GM18505 (cell line): ENCODE data around the gene EDN1.
"Not testable (repeated sequence)": the region's sequence is repeated elsewhere in the genome, so short reads cannot be mapped to it uniquely, and the experiment has no call there.

Experiments used
- ATAC-seq: cut with Tn5 transposase; IDR thresholded peaks from one replicate; pipeline ENCODE4 v1.9.1; 2021; ENCODE audit not compliant: unreplicated experiment
- POLR2A ChIP-seq: IDR thresholded peaks from 4 replicates; pipeline ENCODE4 v1.6.1; 2011; ENCODE audit warnings: borderline replicate concordance; ENCODE audit not compliant: insufficient read depth, insufficient read length; ENCODE audit errors: extremely low read depth

The EDN1 gene

DNA sequence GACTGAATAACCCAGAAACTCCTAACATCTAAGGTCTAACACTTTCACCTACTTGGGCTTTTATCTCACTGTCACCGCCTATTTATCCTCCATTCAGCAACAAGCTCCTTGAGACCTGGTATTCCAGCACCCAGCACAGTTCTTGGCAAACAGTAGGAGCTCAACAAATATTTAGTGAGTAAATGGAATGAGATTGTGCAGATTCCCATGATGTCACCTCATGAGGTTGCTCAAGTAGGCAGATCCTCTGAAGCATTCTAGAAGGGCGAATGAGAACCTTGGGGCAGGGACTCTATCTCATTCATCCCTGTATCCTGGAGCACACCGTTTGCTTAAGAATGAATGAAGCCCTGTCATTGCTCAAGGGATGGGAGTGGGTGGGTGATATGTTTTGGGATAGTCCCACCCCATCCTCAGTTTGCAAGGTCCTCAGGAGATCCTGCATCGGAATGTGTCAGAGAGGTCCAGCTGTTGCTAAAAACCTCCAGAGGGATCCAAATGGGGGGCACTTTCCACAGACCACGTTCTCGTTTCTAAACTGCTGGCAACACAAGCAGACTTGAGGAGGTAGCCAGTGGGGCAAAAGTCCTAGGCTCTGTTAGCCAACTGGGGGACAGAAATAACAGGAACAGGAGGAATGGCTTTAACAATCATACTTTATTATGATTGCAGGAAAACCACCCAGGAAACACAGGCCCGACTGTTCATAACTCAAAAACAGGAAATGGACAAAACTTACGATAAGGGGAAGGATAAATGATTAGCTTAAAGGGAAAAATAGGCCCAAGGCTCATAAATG, 42.0 kb downstream of the EDN1 start:
- TF ChIP-seq POLR2A = no peak
- no peak for ATAC-seq

DNA sequence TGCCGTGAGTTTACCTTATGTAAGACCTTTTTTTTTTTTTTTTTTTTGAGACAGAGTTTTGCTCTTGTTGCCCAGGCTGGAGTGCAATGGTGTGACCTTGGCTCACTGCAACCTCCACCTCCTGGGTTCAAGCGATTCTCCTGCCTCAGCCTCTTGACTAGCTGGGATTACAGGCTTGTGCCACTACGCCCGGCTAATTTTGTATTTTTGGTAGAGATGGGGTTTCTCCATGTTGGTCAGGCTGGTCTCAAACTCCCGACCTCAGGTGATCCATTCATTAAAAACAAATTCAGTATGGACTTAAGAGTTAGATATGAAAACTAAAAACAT, 42.6 kb downstream of the EDN1 start:
- not testable (repeated sequence) for ATAC-seq

GRCh38 chr6:12333128-12333527, 43.0 kb downstream of the EDN1 start:
- no peak for TF ChIP-seq POLR2A
- no peak for ATAC-seq

DNA sequence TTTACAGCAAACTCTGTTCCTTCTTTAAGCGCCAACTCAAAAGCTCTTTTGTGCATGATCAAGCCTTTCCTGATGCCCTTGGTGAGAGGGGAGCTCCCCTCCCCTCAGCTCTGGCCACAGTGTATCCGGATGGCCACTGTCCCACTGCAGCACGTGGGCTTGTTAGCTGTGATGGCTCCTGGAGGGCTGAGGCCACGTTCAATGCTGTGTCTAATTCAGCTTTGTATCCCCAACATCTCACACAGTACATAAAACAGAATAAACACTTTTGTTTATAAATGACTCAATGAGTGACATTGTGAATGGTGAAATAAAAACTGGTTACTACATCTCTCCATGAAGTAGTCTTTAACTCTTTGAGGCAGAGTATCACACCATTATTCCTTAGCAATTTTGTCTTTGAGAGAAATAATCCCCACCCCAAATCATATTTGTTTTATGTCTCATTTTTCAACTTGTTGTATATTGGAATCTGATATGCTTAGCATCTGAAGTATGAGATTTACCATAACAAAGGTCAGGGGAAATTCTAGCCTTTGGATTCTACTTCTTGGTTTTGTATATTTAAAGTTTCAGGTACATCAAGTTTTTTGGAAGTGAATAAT, 44.5 kb downstream of the EDN1 start:
- TF ChIP-seq POLR2A = no peak
- no peak for ATAC-seq

- no peak for ATAC-seq
- no peak for TF ChIP-seq POLR2A
Observed at GRCh38 chr6:12335131-12335527, 45.0 kb downstream of the EDN1 start.

DNA sequence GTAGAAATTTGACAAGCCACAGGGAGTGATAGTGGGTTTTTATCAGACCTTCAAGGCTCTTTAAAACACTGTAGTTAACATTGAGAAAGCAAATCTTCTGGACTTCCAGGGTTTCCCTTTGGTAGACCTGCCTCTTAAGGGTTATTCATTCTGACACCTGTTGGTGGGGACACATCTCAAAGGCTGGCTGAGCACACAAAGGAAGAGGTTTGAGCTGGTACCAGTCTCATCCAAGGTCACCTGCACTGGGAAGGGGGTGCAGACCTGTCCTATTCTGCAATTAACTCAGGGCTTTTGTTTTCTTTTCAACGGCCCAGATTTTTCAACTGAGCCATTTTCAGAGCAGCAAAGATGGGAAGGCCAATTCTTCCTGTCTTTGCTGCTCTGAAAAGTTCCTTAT, 45.6 kb downstream of the EDN1 start:
- ATAC-seq = no peak

GRCh38 chr6:12336121-12336971, 46.2 kb downstream of the EDN1 start:
- no peak for TF ChIP-seq POLR2A
- ATAC-seq = no peak

More for the DNA sequence above, 45.6 kb downstream of the EDN1 start:
- TF ChIP-seq POLR2A = no peak

- ATAC-seq = no peak
- no peak for TF ChIP-seq POLR2A
Observed at GRCh38 chr6:12339022-12339421, 48.9 kb downstream of the EDN1 start.

DNA sequence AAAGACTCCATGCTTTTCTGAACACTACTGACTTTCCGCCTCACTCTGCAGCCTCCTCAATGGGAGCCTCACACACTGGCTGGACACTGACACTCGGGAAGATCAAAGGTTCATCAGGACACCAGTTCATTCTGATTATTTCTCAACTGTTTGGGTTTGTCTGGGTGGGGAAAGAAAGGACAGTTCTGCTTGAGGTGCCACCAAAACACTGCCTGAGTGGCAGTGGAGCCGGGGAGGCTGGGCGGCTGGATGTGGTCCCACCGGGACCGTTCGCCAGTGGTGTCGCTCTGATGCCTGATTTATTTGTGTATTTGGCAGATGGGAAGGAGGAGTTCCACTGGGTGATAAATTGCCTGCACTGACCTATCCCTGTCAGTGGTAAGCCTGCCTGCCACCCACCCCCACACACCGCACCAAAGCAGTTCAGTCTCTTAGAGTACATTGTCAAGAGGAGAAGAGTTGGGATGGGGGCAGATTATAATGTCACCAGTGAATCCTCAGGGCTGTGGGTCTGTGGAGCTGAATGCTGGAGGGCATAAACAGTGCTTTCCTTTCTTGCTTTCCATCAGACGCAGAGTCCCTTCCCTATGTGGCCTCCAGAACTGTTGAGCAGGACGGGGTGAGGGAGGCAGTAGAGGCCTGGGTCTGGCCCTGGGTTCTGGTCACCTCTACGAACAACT, 49.8 kb downstream of the EDN1 start:
- ATAC-seq = no peak
- no peak for TF ChIP-seq POLR2A

- no peak for ATAC-seq
- TF ChIP-seq POLR2A = no peak
Observed at GRCh38 chr6:12340488-12340818, 50.3 kb downstream of the EDN1 start.

- ATAC-seq = no peak
- TF ChIP-seq POLR2A = no peak
Observed at GRCh38 chr6:12342664-12343063, 52.5 kb downstream of the EDN1 start.

GRCh38 chr6:12343122-12343439, 52.9 kb downstream of the EDN1 start:
- no peak for ATAC-seq
- no peak for TF ChIP-seq POLR2A

DNA sequence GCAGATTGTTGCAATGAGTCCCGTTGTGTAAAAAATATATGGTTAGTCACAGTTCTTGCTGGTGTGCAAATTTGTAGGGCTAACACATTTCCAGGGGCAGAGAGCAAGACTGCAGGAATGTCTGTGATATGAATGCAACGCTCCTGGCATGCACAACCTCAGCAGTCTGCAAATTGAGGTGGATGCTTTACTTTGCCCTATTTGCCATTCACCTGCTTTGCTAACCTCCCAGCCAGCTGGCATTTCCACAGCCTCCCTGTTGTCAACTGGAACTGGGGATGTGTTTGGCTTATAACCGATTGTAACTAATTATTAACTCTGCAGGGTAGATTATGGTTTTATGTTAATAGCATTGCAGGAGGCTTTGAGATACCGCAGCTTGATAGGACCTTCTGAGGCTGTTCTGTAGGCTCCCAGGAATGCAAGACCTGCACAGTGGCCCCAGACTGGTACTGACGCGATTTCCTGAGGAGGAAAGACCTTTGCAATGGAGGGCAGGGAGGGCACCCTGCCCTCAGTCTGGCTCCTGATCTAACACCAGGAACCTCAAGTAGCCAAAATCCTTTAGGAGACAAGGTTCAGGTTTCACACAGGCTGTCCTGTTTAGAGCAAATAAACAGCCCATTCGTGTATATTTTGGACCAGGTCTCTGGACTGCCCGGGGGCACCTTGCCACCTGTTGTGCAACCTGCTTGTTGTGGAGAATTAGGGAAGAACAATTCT, 53.4 kb downstream of the EDN1 start:
- ATAC-seq = no peak
- TF ChIP-seq POLR2A = no peak
